Measurements from ENCODE around the gene SLC25A31.

Gene SLC25A31

DNA sequence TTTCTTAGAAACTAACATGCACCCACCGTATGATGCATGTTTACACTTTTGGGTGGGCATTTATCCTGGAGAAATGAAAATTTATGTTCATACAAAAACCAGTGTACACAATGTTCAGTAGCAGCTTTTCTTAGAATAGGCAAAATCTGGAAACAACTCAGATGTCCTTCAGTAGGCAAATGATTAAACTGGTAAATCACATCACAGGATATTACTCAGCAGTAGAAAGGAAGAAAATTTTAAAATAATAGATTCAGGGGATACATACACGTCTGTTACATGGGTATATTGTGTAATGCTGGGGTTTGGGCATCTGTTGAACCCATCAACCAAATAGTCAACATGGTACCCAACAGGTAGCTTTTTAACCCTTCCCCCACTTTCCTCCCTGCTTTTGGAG, 26.7 kb downstream of the SLC25A31 start:
- TF ChIP-seq, protein P1, sequence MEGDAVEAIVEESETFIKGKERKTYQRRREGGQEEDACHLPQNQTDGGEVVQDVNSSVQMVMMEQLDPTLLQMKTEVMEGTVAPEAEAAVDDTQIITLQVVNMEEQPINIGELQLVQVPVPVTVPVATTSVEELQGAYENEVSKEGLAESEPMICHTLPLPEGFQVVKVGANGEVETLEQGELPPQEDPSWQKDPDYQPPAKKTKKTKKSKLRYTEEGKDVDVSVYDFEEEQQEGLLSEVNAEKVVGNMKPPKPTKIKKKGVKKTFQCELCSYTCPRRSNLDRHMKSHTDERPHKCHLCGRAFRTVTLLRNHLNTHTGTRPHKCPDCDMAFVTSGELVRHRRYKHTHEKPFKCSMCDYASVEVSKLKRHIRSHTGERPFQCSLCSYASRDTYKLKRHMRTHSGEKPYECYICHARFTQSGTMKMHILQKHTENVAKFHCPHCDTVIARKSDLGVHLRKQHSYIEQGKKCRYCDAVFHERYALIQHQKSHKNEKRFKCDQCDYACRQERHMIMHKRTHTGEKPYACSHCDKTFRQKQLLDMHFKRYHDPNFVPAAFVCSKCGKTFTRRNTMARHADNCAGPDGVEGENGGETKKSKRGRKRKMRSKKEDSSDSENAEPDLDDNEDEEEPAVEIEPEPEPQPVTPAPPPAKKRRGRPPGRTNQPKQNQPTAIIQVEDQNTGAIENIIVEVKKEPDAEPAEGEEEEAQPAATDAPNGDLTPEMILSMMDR (IDR thresholded peaks at IDR 0.05; ENCODE audit: borderline replicate concordance, insufficient read depth, low read depth, low read length): no peak
- H3K4me3 ChIP-seq (ENCODE audit: low read depth, low read length): no peak overlapping the region

DNA sequence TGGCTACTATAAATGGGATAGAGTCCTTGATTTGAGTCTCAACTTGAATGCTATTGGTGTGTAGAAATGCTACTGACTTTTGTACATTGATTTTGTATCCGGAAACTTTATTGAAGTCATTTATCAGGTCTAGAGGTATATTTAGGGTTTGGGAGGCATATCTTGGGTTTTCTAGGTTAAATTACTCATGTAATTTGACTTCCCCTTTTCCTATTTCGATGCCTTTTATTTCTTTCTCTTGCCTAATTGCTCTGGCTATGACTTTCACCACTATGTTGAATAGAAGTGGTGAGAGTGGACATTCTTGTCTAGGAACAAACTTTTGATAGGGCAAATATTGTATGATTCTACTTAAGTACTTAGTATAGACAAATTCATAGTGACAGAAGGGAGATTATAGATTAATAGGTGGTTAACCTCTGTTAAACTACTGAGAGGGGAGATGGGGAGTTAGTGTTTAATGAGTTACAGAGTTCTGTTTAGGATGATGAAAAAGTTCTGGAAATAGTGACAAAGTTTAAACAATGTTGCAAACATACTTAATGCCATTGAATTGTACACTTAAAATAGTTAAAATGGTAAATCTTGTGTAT, 29.1 kb downstream of the SLC25A31 start:
- H3K4me3 ChIP-seq (ENCODE audit: low read depth, low read length): no peak overlapping the region
- TF ChIP-seq, protein P1 (IDR thresholded peaks at IDR 0.05; ENCODE audit: borderline replicate concordance, insufficient read depth, low read depth, low read length): no peak

DNA sequence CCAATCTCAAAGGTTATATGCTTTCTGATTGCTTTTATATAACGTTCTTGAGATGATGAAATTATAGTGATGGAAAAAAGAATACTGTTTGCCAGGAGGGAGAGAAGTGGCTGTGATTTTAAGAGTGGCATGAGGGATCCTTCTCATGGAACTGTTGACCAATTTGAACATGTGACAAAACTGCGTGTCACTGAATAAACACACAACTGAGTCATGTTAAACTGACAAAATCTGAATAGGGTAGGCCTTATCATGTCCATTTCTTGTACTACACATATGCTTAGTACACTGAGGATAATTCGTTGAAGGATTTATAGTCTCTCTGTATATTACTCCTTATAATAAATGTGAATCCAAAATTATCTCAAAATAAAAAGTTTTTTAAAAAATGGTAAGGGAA, 29.7 kb downstream of the SLC25A31 start:
- no peak overlapping the region for H3K4me3 ChIP-seq (ENCODE audit: low read depth, low read length)
- TF ChIP-seq, protein P1 (IDR thresholded peaks at IDR 0.05; ENCODE audit: borderline replicate concordance, insufficient read depth, low read depth, low read length): no peak

DNA sequence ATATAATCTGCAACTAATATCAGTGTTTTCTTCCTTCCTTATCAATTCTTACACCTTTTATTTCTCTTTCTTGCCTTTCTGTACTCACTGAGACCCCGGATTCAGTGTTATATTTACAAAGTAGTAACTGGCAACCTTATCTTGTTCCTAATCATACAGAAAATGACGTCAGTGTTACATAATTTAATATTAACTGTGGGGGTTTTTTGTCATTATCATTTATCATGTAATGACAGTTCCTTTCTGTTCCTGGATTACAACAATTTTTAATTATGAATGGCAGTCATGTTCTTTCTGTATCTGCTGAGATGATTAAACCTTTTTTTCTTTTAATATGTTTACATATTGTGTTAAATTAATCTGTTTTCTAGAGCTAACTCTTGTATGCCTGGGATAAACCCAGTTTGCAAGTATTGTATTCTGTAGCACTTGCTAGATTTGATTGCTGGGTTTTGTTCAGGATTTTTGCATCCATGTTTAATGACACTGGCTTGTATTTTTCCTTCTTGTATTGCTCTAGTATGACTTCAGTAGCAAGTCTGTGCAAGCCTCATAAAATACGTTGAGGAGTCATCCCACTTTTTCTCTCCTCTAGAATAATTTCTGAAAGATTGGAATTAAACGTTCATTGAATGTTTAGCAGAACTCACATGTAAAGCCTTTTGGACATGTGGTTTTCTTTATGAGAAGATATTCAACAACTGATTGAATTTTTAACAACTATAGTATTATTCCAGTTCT, 41.5 kb downstream of the SLC25A31 start:
- TF ChIP-seq, protein P1 (IDR thresholded peaks at IDR 0.05; ENCODE audit: borderline replicate concordance, insufficient read depth, low read depth, low read length): no peak
- no peak overlapping the region for H3K4me3 ChIP-seq (ENCODE audit: low read depth, low read length)

DNA sequence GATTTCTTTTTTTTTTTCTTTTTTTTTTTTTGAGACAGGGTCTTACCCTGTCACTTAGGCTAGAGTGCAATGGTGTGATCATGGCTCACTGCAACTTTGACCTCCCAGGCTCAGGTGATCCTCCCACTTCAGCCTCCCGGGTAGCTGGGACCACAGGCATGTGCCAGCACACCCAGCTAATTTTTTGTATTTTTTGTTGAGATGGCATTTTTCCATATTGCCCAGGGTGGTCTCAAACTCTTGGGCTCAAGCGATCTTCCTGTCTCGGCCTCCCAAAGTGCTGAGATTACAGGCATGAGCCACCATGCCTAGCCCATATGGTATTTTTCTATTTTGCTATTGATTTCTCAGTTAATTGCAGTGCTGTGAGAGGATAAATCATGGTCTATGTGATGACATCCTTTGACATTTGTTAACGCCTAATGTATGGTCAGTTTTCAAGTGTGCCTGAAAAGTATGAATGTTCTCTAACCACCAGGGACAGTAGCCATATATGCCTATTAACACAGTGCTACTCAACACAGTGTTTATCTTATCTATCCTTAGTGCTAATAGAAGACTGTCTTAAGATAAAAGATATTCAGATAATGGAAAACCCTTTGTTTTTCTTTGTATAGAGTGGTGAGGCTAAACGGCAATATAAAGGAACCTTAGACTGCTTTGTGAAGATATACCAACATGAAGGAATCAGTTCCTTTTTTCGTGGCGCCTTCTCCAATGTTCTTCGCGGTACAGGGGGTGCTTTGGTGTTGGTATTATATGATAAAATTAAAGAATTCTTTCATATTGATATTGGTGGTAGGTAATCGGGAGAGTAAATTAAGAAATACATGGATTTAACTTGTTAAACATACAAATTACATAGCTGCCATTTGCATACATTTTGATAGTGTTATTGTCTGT, 42.8 kb downstream of the SLC25A31 start:
- TF ChIP-seq, protein P1 (IDR thresholded peaks at IDR 0.05; ENCODE audit: borderline replicate concordance, insufficient read depth, low read depth, low read length): no peak
- no peak overlapping the region for H3K4me3 ChIP-seq (ENCODE audit: low read depth, low read length)

DNA sequence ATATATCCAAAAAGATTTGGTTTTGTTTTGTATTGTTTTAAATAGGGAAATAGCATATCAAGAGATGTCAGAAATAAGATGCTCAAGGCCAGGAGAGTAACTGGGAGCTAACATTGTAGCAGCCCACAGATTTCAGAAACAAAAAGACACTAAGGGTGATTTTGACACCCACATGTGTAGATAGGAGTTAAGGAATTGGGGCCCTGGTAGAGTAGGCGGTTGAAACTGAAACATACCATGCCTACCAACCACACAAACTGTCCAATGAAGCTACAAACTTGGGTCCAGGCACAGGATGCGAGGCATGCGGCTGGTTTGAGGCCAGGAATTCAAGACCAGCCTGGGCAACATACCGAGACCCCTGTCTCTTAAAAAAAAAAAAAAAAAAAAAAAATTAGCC, 45.6 kb downstream of the SLC25A31 start:
- H3K4me3 ChIP-seq (ENCODE audit: low read depth, low read length): no peak overlapping the region
- TF ChIP-seq, protein P1 (IDR thresholded peaks at IDR 0.05; ENCODE audit: borderline replicate concordance, insufficient read depth, low read depth, low read length): no peak

Data from GM12875 (cell line).